Activated CD4-positive, alpha-beta memory T cell treated with anti-CD3 and anti-CD28 coated beads, Interleukin-2, amount 10 ng/mL, durations not matched to agents 7 days and 5 days (primary cell): Measurements from ENCODE around the gene STX1A. TPM values are rescaled to one million over a fixed set of nuclear protein-coding genes. Genes with fewer than 3 reads are reported as not detected.
A peak's percentile ranks its signal among the peaks of the same experiment; 100 is the strongest.
"Not testable (repeated sequence)": the region's sequence is repeated elsewhere in the genome, so short reads cannot be mapped to it uniquely, and the experiment has no call there.

Experiments used
- CTCF ChIA-PET: fragments of 350-600 bp; sonication (Branson Sonifier 250); formaldehyde crosslinking; loops from one replicate; lab custom pipeline; 2021; ENCODE audit warnings: antibody characterized with exemption, inconsistent platforms; lab: Charles Lee
- POLR2A ChIA-PET: fragments of 350-600 bp; sonication (Branson Sonifier 250); formaldehyde crosslinking; loops from one replicate; lab custom pipeline; 2021; ENCODE audit warnings: antibody characterized with exemption; lab: Charles Lee
- DNase-seq: peaks from one replicate; pipeline ENCODE4 v3.0.0-alpha.2; 2020
- H3K27ac Mint-ChIP-seq: one replicate; pipeline ENCODE4 v1.8.0; 2021; ENCODE audit warnings: mild to moderate bottlenecking, mixed read lengths
- H3K27me3 Mint-ChIP-seq: one replicate; pipeline ENCODE4 v1.8.0; 2021; ENCODE audit warnings: mixed read lengths
- H3K36me3 Mint-ChIP-seq: one replicate; pipeline ENCODE4 v1.8.0; 2021; ENCODE audit warnings: low read depth, mixed read lengths
- H3K4me1 Mint-ChIP-seq: one replicate; pipeline ENCODE4 v1.8.0; 2021; ENCODE audit warnings: mixed read lengths
- H3K4me3 Mint-ChIP-seq: one replicate; pipeline ENCODE4 v1.8.0; 2021; ENCODE audit warnings: mild to moderate bottlenecking, mixed read lengths
- H3K9me3 Mint-ChIP-seq: one replicate; pipeline ENCODE4 v1.8.0; 2021; ENCODE audit warnings: mixed read lengths
- total RNA-seq, 2 experiments: library from RNA; stranded (reverse); gene quantifications; one replicate each; pipeline ENCODE4 v1.2.3, GENCODE V29; 2021

STX1A gene
- total RNA-seq, 2 experiments from 2014 or later: 27.9 to 30.7 TPM

GRCh38 chr7:73728551-73728950 lies 9.1 kb upstream of the STX1A start:
- ChIA-PET POLR2A (interaction anchor here (1.4 to 1.6 kb wide), 2 partner anchors 11 to 12 kb away, joined by 3 read pairs; partner anchors contain the start of gene ABHD11), CTCF (interaction anchor here (0.7 to 1.8 kb wide), 5 partner anchors 10 to 241 kb away, joined by 3 to 20 read pairs (median 3); partner anchors contain the start of gene ABHD11)
- no peak for DNase-seq
- H3K4me1 Mint-ChIP-seq: no peaks in the 10 kb centered on the region
- H3K9me3 Mint-ChIP-seq: no peaks in the 10 kb centered on the region
- peaks cover 15% of the 10 kb centered on the region for H3K27me3 Mint-ChIP-seq
- H3K4me3 Mint-ChIP-seq: no peak overlapping the region
- H3K36me3 Mint-ChIP-seq: no peaks in the 10 kb centered on the region
- H3K27ac Mint-ChIP-seq: no peak overlapping the region

GRCh38 chr7:73727952-73728351 lies 8.5 kb upstream of the STX1A start:
- no peaks in the 10 kb centered on the region for H3K4me1 Mint-ChIP-seq
- no peak for DNase-seq
- no peak overlapping the region for H3K27ac Mint-ChIP-seq

DNA sequence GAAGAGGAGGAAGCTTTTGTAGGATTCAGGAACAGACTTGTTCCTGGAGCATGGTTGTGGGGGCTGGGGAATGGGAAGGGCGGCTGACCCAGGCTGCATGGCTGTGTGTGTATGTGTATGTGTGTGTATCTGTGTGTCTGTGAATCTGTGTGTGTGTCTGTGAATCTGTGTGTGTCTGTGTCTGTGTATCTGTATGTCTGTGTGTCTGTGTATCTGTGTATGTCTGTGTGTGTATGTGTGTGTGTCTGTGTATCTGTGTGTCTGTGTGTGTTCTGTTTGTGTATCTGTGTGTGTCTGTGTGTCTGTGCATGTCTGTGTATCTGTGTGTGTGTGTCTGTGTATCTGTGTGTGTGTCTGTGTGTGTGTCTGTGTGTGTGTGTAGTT lies 6.6 kb upstream of the STX1A start:
- peaks cover 22% of the 10 kb centered on the region for H3K27me3 Mint-ChIP-seq
- no peak for DNase-seq
- H3K9me3 Mint-ChIP-seq: no peaks in the 10 kb centered on the region
- H3K4me1 Mint-ChIP-seq: no peaks in the 10 kb centered on the region
- CTCF ChIA-PET: interaction anchor here (1.0 to 4.7 kb wide), 7 partner anchors 12 to 207 kb away, joined by 3 to 54 read pairs (median 7); partner anchors contain the start of gene ABHD11
- POLR2A ChIA-PET: interaction anchor here (1.0 kb wide), 1 partner anchor 15 kb away, joined by 3 read pairs; no protein-coding TSS in a partner anchor
- H3K27ac Mint-ChIP-seq: no peak overlapping the region
- H3K4me3 Mint-ChIP-seq: no peak overlapping the region
- no peaks in the 10 kb centered on the region for H3K36me3 Mint-ChIP-seq

More at GRCh38 chr7:73727952-73728351, 8.5 kb upstream of the STX1A start:
- H3K4me3 Mint-ChIP-seq: no peak overlapping the region
- H3K9me3 Mint-ChIP-seq: no peaks in the 10 kb centered on the region
- ChIA-PET CTCF (interaction anchor here (1.0 to 1.8 kb wide), 3 partner anchors 10 to 121 kb away, joined by 3 to 20 read pairs (median 4); partner anchors contain the start of gene ABHD11), POLR2A (interaction anchor here (1.4 to 1.6 kb wide), 2 partner anchors 11 to 13 kb away, joined by 3 read pairs; partner anchors contain the start of gene ABHD11)
- peaks cover 15% of the 10 kb centered on the region for H3K27me3 Mint-ChIP-seq
- H3K36me3 Mint-ChIP-seq: no peaks in the 10 kb centered on the region

DNA sequence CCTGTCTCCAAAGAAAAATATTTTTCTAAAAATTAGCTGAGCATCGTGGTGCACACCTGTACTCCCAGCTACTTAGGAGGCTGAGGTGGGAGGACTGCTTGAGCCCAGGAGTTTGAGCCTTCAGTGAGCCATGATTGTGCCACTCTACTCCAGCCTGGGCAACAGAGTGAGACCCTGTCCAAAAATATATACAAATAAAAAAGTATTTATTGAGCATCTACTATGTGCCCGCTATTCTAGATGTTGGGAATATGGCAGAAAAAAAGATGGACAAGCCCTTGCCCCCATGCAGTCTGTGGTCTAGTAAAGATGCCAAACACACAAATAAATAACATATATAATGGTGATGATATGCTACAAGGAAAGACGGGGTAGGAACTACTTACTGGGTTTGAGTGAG lies 4.3 kb upstream of the STX1A start:
- H3K27me3 Mint-ChIP-seq: peaks cover 28% of the 10 kb centered on the region

DNA sequence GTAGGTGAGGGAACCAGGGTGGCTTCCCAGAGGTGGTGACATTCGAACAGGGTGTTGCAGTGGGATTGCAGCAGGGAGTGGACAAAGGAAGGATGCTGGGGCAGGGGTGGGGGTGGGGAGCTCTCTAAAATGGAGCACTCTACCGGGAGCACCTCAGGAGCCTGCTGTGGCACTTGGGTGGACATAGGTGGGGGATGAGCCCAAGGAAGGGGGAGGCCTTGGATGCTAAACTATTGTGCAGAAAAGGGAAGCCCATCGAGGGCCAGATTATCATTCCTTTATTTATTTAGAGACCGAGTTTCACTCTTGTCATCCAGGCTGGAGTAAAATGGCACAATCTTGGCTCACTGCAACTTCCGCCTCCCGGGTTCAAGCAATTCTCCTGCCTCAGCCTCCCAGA lies 3.3 kb upstream of the STX1A start:
- Mint-ChIP-seq H3K9me3 (no peaks in the 10 kb centered on the region), H3K4me1 (peaks cover 11% of the 10 kb centered on the region), H3K4me3 (no peak overlapping the region), H3K36me3 (no peaks in the 10 kb centered on the region), H3K27me3 (peaks cover 20% of the 10 kb centered on the region), H3K27ac (no peak overlapping the region)
- no peak for DNase-seq
- ChIA-PET POLR2A (no interaction called here), CTCF (interaction anchor here (3.1 to 4.7 kb wide), 2 partner anchors 94 to 117 kb away, joined by 16 to 54 read pairs; no protein-coding TSS in a partner anchor)

More for the DNA sequence above, 4.3 kb upstream of the STX1A start:
- Mint-ChIP-seq H3K27ac (no peak overlapping the region), H3K36me3 (no peaks in the 10 kb centered on the region), H3K9me3 (no peaks in the 10 kb centered on the region), H3K4me3 (no peak overlapping the region), H3K4me1 (peaks cover 5% of the 10 kb centered on the region)
- ChIA-PET POLR2A (no interaction called here), CTCF (interaction anchor here (0.7 to 4.7 kb wide), 5 partner anchors 11 to 118 kb away, joined by 3 to 54 read pairs (median 7); no protein-coding TSS in a partner anchor)
- no peak for DNase-seq

DNA sequence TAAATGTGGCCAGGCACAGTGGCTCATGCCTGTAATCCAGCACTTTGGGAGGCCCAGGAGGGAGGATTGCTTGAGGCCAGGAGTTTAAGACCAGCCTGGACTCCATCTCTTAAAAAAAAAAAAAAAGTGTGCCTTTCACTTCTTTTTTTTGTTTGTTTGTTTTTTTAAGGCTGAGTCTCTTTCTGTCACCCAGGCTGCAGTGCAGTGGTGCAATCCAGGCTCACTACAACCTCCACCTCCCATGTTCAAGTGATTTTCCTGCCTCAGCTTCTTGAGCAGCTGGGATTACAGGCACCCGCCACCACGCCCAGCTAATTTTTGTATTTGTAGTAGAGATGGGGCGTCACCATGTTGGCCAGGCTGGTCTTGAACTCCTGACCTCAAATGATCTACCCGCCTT lies 2.7 kb upstream of the STX1A start:
- POLR2A ChIA-PET, CTCF ChIA-PET, H3K27ac Mint-ChIP-seq: not testable (repeated sequence)

GRCh38 chr7:73721377-73721817 lies 1.9 kb upstream of the STX1A start:
- POLR2A ChIA-PET: interaction anchor here (0.8 kb wide), 1 partner anchor 17 kb away, joined by 3 read pairs; the partner anchor contains the start of gene ABHD11
- no peak for DNase-seq
- Mint-ChIP-seq H3K9me3 (no peaks in the 10 kb centered on the region), H3K27ac (no peak overlapping the region), H3K4me1 (peaks cover 22% of the 10 kb centered on the region), H3K27me3 (peaks cover 18% of the 10 kb centered on the region), H3K4me3 (no peak overlapping the region), H3K36me3 (peaks cover 4% of the 10 kb centered on the region)
- CTCF ChIA-PET: no interaction called here

More for the DNA sequence above, 2.7 kb upstream of the STX1A start:
- H3K36me3 Mint-ChIP-seq, DNase-seq, H3K4me3 Mint-ChIP-seq, H3K9me3 Mint-ChIP-seq: not testable (repeated sequence)
- Mint-ChIP-seq H3K27me3 (peaks cover 20% of the 10 kb centered on the region), H3K4me1 (peaks cover 17% of the 10 kb centered on the region)

GRCh38 chr7:73720443-73720842 lies 974 bp upstream of the STX1A start:
- H3K9me3 Mint-ChIP-seq, H3K27ac Mint-ChIP-seq, DNase-seq: not testable (repeated sequence)
- Mint-ChIP-seq H3K27me3 (peaks cover 20% of the 10 kb centered on the region), H3K36me3 (peaks cover 12% of the 10 kb centered on the region), H3K4me1 (peaks cover 32% of the 10 kb centered on the region), H3K4me3 (peak overlapping the region; percentile 75)
- POLR2A ChIA-PET: interaction anchor here (1.0 to 1.8 kb wide), 4 partner anchors 18 to 199 kb away, joined by 3 to 7 read pairs (median 5); partner anchors contain the start of genes ABHD11, BAZ1B, BUD23 and DNAJC30
- CTCF ChIA-PET: interaction anchor here (1.0 to 2.2 kb wide), 2 partner anchors 13 to 114 kb away, joined by 3 to 10 read pairs; no protein-coding TSS in a partner anchor

DNA sequence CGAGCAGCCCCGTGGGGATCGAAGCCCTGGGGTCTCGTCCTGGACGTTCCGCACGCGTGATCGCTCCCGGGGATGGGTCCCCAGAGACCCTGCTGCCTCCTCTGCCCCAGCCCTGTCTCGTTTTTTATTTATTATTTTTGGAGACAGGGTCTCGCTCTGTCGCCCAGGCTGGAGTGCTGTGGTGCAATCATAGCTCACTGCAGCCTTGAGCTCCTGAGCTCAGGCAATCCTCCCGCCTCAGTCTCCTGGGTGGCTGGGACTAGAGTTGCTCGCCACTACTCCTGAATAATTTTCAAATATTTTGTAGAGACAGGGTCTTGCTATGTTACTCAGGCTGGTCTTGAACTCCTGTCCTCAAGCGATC lies 319 bp upstream of the STX1A start:
- Mint-ChIP-seq H3K4me1 (peaks cover 33% of the 10 kb centered on the region), H3K9me3 (no peaks in the 10 kb centered on the region), H3K27ac (no peak overlapping the region), H3K27me3 (peaks cover 19% of the 10 kb centered on the region), H3K4me3 (peak overlapping the region; percentile 75), H3K36me3 (peaks cover 13% of the 10 kb centered on the region)
- CTCF ChIA-PET: interaction anchor here (1.0 to 2.2 kb wide), 2 partner anchors 14 to 113 kb away, joined by 3 to 10 read pairs; no protein-coding TSS in a partner anchor
- DNase-seq: no peak
- POLR2A ChIA-PET: interaction anchor here (1.0 to 1.8 kb wide), 5 partner anchors 15 to 198 kb away, joined by 3 to 7 read pairs (median 5); partner anchors contain the start of genes ABHD11, BAZ1B, BUD23 and DNAJC30

GRCh38 chr7:73718438-73718881 lies 1.0 kb downstream of the STX1A start:
- H3K9me3 Mint-ChIP-seq: no peaks in the 10 kb centered on the region
- peaks cover 15% of the 10 kb centered on the region for H3K27me3 Mint-ChIP-seq
- H3K36me3 Mint-ChIP-seq: peaks cover 13% of the 10 kb centered on the region
- peaks cover 33% of the 10 kb centered on the region for H3K4me1 Mint-ChIP-seq
- ChIA-PET POLR2A (interaction anchor here (1.0 to 2.2 kb wide), 6 partner anchors 12 to 196 kb away, joined by 3 to 11 read pairs (median 6); partner anchors contain the start of genes ABHD11 and BAZ1B), CTCF (interaction anchor here (0.6 to 2.3 kb wide), 4 partner anchors 10 to 132 kb away, joined by 3 to 10 read pairs (median 4); no protein-coding TSS in a partner anchor)
- H3K4me3 Mint-ChIP-seq: peak overlapping the region; percentile 75
- DNase-seq: peak; percentile 36
- peak overlapping the region; percentile 70 for H3K27ac Mint-ChIP-seq

GRCh38 chr7:73717991-73718405 lies 1.5 kb downstream of the STX1A start:
- H3K27me3 Mint-ChIP-seq: peaks cover 15% of the 10 kb centered on the region
- peak overlapping the region; percentile 75 for H3K4me3 Mint-ChIP-seq
- CTCF ChIA-PET: interaction anchor here (0.6 to 2.3 kb wide), 6 partner anchors 10 to 137 kb away, joined by 3 to 10 read pairs (median 4); no protein-coding TSS in a partner anchor
- POLR2A ChIA-PET: interaction anchor here (0.9 to 2.2 kb wide), 8 partner anchors 12 to 196 kb away, joined by 3 to 11 read pairs (median 4); partner anchors contain the start of genes ABHD11, BAZ1B, BUD23 and DNAJC30
- no peaks in the 10 kb centered on the region for H3K9me3 Mint-ChIP-seq
- peak overlapping the region; percentile 70 for H3K27ac Mint-ChIP-seq
- H3K36me3 Mint-ChIP-seq: peaks cover 13% of the 10 kb centered on the region
- DNase-seq: peak; percentile 87
- H3K4me1 Mint-ChIP-seq: peaks cover 38% of the 10 kb centered on the region

GRCh38 chr7:73717025-73717807 lies 2.3 kb downstream of the STX1A start:
- Mint-ChIP-seq H3K27me3 (peaks cover 15% of the 10 kb centered on the region), H3K36me3 (peaks cover 13% of the 10 kb centered on the region), H3K4me1 (peaks cover 45% of the 10 kb centered on the region), H3K9me3 (no peaks in the 10 kb centered on the region), H3K4me3 (peak overlapping the region; percentile 75), H3K27ac (peak overlapping the region; percentile 70)
- CTCF ChIA-PET: interaction anchor here (0.6 to 2.3 kb wide), 6 partner anchors 11 to 348 kb away, joined by 3 to 10 read pairs (median 4); no protein-coding TSS in a partner anchor
- no peak for DNase-seq
- POLR2A ChIA-PET: interaction anchor here (0.9 to 2.2 kb wide), 9 partner anchors 11 to 195 kb away, joined by 3 to 11 read pairs (median 4); partner anchors contain the start of genes ABHD11, BAZ1B, BUD23 and DNAJC30
